ENCODE results near the gene TFCP2.

The TFCP2 gene

GRCh38 chr12:51191516-51192283 is 18.8 kb upstream of the TFCP2 start:
- no peak overlapping the region for H3K9ac ChIP-seq
- H3K79me2 ChIP-seq, result no peaks in the 10 kb centered on the region
- H3K36me3 ChIP-seq (ENCODE audit: control insufficient read depth, insufficient read depth, low read length), result no peaks in the 10 kb centered on the region
- H3K4me2 ChIP-seq (ENCODE audit: low read length), result no peak overlapping the region
- H3K27ac ChIP-seq, result no peak overlapping the region
- H3K9me3 ChIP-seq (ENCODE audit: control insufficient read depth, low read length), result no peaks in the 10 kb centered on the region
- H3K27me3 ChIP-seq (ENCODE audit: control insufficient read depth, insufficient read depth, low read length), result no peaks in the 10 kb centered on the region
- no peak overlapping the region for H3K4me3 ChIP-seq (ENCODE audit: low read depth, low read length)
- no peak overlapping the region for H2AFZ ChIP-seq
- TF ChIP-seq, protein P1, sequence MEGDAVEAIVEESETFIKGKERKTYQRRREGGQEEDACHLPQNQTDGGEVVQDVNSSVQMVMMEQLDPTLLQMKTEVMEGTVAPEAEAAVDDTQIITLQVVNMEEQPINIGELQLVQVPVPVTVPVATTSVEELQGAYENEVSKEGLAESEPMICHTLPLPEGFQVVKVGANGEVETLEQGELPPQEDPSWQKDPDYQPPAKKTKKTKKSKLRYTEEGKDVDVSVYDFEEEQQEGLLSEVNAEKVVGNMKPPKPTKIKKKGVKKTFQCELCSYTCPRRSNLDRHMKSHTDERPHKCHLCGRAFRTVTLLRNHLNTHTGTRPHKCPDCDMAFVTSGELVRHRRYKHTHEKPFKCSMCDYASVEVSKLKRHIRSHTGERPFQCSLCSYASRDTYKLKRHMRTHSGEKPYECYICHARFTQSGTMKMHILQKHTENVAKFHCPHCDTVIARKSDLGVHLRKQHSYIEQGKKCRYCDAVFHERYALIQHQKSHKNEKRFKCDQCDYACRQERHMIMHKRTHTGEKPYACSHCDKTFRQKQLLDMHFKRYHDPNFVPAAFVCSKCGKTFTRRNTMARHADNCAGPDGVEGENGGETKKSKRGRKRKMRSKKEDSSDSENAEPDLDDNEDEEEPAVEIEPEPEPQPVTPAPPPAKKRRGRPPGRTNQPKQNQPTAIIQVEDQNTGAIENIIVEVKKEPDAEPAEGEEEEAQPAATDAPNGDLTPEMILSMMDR (IDR thresholded peaks at IDR 0.05), result no peak
- peaks cover 2% of the 10 kb centered on the region for H3K4me1 ChIP-seq

DNA sequence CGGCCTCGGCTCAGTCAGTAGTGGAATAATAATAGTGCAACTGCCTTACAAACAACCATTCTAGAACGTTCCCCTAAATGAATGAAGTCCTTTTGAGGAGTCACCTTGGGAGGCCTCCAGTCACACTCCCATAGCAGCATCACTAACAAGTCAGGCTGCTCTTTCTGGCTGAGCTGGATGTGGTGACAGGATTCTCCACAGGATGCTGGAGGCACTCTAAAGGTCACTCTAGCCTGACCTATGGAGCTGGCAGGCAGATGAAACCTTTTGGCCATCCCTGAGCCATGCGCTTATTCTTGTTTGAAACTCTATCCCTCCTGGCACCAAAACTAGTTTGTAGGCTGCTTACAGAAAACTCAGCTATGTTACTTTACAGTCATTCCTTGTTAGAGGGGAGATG is 17.9 kb upstream of the TFCP2 start:
- Histone ChIP-seq H3K4me1 (peaks cover 8% of the 10 kb centered on the region), H3K4me3 (ENCODE audit: low read depth, low read length) (no peak overlapping the region), H3K27me3 (ENCODE audit: control insufficient read depth, insufficient read depth, low read length) (no peaks in the 10 kb centered on the region), H2AFZ (no peak overlapping the region), H3K4me2 (ENCODE audit: low read length) (no peak overlapping the region), H3K79me2 (no peaks in the 10 kb centered on the region), H3K9me3 (ENCODE audit: control insufficient read depth, low read length) (no peaks in the 10 kb centered on the region), H3K36me3 (ENCODE audit: control insufficient read depth, insufficient read depth, low read length) (no peaks in the 10 kb centered on the region), H3K27ac (no peak overlapping the region), H3K9ac (no peak overlapping the region)
- TF ChIP-seq, protein P1 (IDR thresholded peaks at IDR 0.05), result no peak

GRCh38 chr12:51189790-51190355 is 16.9 kb upstream of the TFCP2 start:
- H3K4me2 ChIP-seq (ENCODE audit: low read length), result no peak overlapping the region
- H3K27me3 ChIP-seq (ENCODE audit: control insufficient read depth, insufficient read depth, low read length), result no peaks in the 10 kb centered on the region
- no peaks in the 10 kb centered on the region for H3K9me3 ChIP-seq (ENCODE audit: control insufficient read depth, low read length)
- no peaks in the 10 kb centered on the region for H3K36me3 ChIP-seq (ENCODE audit: control insufficient read depth, insufficient read depth, low read length)
- H3K9ac ChIP-seq, result no peak overlapping the region
- TF ChIP-seq, protein P1 (IDR thresholded peaks at IDR 0.05), result no peak
- H3K4me3 ChIP-seq (ENCODE audit: low read depth, low read length), result no peak overlapping the region
- H3K4me1 ChIP-seq, result peaks cover 8% of the 10 kb centered on the region
- no peaks in the 10 kb centered on the region for H3K79me2 ChIP-seq
- H3K27ac ChIP-seq, result no peak overlapping the region
- no peak overlapping the region for H2AFZ ChIP-seq

DNA sequence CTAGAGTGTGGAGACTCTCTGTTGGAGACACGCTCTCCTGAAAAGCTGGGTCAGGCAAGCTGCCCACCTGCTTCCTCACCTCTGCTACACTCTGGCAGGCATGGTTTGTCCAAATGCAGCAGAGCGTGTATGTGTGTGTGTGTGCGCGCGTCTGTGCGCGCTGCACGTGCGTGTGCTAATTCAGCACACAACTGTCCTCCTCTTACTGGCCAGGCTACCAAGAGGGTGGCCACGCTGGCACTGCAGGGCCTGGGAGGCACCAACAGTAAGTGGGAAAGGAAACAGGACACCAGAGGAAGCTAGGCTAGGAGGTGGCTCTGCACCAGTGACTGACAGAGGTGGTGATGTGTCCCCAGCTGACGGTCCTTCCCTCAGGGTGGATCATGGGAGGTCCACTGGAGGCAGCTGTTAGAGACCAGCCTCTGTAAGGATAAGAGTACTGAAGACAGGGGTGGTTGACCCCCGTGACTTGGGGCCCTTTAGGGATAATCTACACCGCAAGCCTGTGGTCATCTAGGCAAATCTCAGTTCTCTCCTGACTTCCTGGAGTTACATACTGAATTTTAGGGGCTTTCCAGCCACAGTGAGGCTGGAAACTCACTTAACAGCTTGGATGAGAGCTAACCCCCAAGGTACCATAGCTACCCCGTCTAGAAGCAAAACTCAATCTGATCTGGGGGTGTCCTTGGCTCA is 15.6 kb upstream of the TFCP2 start:
- Histone ChIP-seq H3K27me3 (ENCODE audit: control insufficient read depth, insufficient read depth, low read length) (no peaks in the 10 kb centered on the region), H3K9ac (no peak overlapping the region), H3K27ac (no peak overlapping the region), H3K4me2 (ENCODE audit: low read length) (no peak overlapping the region), H2AFZ (no peak overlapping the region), H3K36me3 (ENCODE audit: control insufficient read depth, insufficient read depth, low read length) (no peaks in the 10 kb centered on the region), H3K4me1 (peaks cover 17% of the 10 kb centered on the region), H3K79me2 (no peaks in the 10 kb centered on the region), H3K4me3 (ENCODE audit: low read depth, low read length) (no peak overlapping the region), H3K9me3 (ENCODE audit: control insufficient read depth, low read length) (no peaks in the 10 kb centered on the region)
- TF ChIP-seq, protein P1 (IDR thresholded peaks at IDR 0.05), result no peak
